HG02588 (cell line): Measurements from ENCODE around the gene RAP1GAP2.

ENCODE experiments used
- ATAC-seq: cut with Tn5 transposase; IDR thresholded peaks from one replicate; pipeline ENCODE4 v1.9.1; 2021; ENCODE audit warnings: mild to moderate bottlenecking, moderate library complexity; ENCODE audit not compliant: unreplicated experiment

Gene RAP1GAP2

GRCh38 chr17:2852221-2852620 lies 56.0 kb downstream of the RAP1GAP2 start:
- no peak for ATAC-seq

DNA sequence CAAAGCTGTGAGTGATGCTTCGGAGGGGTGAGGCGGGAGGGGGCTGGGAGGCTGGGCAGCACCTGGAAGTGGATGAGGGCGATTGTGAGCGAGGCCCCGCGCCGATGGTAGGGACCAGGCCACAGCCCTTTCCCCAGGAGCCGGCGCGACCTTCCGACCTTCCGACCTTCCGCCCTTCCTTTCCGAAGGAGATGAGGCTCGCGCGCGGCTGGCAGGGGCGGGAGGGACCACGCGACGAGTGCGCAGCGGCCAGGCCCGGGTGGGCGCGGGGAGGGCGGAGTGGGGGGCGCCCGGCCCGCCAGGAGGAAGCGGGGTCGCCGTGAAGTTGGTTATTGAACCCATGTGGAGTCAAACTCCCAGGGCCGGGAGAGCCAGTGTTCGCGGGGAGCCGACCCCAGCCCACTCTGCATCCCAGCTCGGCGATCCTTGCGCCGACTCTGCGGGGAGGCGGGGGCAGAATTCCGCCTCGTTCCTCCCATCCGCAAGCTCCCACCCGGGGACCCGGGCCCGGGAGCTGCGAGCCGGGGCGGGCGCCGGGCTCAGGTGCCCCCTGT lies 56.6 kb downstream of the RAP1GAP2 start:
- no peak for ATAC-seq

DNA sequence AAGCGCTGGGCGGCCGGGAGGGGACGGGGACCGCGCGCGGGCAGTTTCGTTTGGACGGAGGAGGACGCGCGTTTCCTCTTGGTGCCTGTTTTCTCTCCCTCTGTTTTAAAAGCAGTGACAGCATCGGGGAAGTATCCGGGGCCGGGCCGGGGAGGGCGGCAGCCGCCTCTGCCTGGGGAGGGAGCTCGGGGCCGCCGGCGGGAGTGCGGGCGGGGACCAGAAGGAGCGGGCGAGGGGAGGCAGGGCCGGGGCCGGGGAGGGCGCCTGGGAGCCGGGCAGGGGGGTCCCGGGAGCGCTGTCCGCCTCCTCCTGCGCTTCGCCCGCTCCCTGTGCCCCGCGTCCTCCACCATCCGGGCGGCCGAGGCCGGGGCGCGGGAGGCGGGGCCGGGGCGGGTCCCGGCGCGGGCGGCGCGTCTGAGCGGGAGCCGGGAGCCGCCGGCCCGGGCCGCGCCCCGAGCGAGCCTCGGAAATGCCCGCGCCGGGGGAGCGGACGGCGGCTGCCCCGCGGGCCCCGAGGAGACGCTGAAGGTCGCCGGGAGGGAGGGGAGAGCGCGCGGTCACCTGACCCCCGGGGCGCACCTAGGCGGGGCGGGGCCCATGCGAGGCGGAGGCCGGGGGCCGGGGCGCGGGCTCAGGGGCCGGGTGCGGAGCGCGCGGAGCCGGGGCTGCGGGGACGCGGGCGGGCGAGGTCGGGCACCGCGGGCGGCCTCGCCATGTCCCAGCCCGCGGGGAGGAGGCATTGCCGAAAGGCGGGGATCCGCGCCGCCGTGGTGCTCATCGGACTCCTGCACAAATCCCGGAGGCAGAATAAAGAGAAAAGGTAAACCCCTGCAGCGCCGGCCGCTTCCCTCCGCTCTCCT lies 57.3 kb downstream of the RAP1GAP2 start:
- ATAC-seq = no peak

DNA sequence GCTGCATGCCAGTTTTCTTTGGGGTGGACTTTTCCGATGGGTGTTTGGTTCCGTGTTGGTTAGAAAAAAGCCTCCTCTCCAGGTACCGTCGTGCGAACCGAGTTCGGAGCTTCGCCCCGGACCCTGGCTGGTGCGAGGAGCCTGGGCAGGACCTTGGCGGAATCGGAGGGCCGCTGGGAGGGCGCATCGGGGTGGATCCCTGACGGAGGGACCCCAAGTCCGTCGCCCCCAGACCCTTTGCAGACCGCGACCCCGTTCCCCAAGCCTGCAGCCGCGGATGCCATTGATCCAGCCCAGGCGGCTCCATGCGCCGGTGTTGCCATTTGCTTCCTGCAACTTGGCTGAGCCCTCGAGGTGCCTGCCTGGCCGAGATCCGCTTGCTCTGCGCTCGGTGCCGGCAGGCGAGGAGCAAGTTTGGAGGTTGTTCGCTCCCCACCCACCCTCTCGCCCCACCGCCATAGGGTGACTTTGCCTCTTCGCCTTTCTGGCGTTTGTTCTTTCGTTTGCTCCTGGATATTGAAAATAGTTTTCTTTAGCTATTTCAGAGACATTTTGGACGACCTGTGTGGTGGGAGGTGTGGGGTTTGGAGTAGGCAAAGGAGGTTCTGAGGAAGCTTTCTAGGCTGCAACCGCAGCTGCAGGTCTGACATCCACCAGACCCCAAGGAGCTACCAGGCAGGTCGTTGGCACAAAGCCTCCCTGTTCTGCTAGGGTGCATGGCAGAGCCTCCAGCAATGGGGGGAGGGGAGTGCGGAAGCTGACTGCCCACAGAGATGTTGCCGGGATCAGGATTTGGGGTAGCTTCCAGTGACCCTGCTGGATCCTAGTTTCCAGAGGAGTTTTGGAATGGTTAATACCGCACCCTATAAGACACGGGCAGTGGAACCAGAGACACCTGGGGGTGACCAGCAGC lies 58.2 kb downstream of the RAP1GAP2 start:
- ATAC-seq = no peak

GRCh38 chr17:2855063-2855600 lies 58.9 kb downstream of the RAP1GAP2 start:
- ATAC-seq = no peak

DNA sequence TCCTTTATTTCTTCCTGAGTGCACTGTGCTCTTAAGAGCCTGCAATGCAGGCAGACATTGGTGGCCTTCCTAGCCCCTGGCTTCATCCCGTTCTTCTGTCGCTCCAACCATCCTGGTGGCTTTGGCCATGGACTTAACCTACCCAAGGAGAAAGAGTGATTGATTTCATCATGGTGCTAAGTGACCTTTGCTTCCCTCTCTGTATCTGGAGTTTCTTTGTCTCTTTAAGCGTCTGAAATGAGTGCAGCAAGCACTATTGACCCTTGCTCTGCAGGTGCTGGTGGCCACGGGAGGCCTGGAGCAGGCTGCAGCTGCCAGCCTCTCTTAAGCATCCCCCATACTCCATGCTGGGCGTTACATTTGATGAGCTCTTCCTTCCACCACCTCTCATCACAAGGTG lies 60.5 kb downstream of the RAP1GAP2 start:
- no peak for ATAC-seq

GRCh38 chr17:2860045-2860444 lies 63.8 kb downstream of the RAP1GAP2 start:
- no peak for ATAC-seq

DNA sequence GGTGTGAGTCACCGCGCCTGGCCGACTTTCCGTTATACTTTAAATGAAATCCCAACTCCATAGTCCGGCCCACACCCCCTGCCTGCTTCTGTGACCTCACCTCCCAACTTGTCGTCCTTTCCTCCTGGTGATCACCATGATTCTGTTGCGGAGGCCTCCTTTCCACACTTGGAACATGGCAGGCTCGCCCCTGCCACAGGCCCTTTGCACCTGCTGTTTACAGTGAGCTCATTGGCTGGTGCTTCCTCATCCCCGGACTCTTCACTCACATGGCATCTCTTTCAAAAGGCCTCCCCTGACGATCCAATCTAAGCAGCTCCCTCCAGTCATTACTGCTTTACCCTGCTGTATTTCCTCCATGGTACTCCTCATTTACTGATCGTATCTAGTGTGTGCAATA lies 64.6 kb downstream of the RAP1GAP2 start:
- ATAC-seq = no peak

GRCh38 chr17:2862197-2862596 lies 66.0 kb downstream of the RAP1GAP2 start:
- ATAC-seq = no peak

DNA sequence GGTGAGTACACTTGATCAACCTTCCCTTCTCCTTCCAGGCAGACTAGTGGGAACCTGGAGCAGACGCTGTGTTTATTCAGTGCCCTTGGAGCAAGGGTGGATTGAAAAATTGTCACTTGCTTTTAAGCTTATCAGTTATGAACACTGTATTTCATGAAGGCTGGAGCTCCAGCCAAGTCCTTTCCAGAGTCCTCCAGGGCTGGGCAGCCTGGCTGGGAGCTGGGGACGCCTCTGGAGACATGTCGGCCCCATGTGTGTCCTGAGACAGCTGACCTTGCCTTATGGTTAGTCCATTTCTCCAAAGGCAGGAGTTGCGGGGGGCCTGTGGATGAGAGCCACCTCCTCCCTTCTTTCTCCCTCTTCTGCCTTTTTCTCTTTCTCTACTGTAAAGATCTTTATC lies 67.0 kb downstream of the RAP1GAP2 start:
- no peak for ATAC-seq

GRCh38 chr17:2865228-2865627 lies 69.0 kb downstream of the RAP1GAP2 start:
- no peak for ATAC-seq

GRCh38 chr17:2867441-2868424 lies 71.5 kb downstream of the RAP1GAP2 start:
- ATAC-seq = no peak

DNA sequence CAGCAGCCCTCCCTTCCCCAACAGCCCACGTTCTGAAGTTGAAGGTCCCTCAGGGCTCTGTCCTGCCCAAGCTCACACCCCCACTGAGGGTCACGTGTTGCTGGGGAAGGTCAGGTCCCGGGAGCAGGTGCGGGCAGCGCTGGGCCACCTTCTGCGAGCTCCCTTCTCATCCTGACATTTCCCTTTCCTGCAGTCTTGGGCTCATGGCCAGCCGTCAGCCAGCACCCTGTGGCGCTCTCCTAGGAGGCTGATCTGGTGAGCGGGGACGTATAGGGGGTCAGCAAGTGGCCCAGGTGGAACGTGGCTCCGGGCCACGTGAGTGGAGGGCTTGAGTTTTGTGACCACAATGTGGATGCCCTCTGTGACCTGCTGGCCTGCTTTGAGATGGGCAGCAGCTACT lies 73.4 kb downstream of the RAP1GAP2 start:
- ATAC-seq = no peak

DNA sequence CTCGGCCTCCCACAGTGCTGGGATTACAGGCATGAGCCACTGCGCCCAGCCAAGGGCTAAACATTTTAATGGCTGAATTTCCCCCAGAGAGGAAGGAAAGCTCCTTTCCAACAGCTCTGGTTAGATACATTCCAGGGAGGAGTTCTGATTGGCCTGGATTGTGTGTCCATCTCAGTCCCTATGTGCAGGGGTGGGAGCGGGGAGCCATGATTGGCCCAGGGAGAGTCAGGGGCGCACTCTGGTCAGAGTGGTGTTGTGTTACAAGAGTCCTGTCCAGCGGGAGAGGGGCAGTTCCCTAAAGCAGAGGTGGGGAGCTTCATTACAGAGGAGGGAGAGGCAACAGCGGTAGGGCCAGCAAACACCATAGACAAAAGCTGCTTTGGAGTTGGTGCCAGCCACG lies 75.0 kb downstream of the RAP1GAP2 start:
- ATAC-seq = no peak

DNA sequence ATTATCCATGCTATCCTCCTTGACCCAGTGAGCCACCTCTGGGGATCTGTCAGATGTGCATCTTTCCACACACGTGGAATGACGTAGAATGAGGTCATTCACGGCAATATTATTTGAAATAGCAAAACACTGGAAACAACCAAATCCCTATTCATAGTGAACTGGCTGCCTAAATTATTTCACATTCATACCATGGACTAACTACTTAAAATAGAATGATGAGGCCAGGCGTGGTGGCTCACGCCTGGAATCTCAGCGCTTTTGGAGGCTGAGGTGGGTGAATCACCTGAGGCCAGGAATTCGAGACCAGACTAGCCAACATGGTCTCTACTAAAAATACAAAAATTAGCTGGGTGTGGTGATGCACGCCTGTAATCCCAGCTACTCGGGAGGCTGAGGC lies 75.5 kb downstream of the RAP1GAP2 start:
- ATAC-seq = no peak

- ATAC-seq = no peak
Observed at GRCh38 chr17:2872282-2872681, 76.0 kb downstream of the RAP1GAP2 start.

GRCh38 chr17:2874189-2874686 lies 78.0 kb downstream of the RAP1GAP2 start:
- ATAC-seq = no peak

- ATAC-seq = no peak
Observed at GRCh38 chr17:2875608-2876007, 79.4 kb downstream of the RAP1GAP2 start.

DNA sequence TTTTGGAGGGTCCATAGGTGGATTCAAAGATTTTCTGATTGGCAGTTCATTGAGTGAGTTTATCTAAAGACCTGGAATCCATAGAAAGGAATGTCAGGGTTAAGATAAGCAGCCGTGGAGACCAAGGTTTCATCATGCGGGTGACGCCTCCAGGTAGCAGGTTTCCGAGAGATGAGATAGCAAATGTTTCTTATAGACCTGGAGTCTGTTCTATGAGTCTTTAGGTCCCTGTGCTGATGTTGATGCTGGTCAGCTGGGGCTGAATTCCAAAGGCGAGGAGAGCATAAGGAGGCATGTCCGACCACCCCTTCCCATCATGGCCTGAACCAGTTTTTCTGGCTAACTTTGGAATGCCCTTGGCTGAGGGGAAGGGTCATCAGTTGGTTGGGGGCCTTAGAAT lies 80.2 kb downstream of the RAP1GAP2 start:
- no peak for ATAC-seq

DNA sequence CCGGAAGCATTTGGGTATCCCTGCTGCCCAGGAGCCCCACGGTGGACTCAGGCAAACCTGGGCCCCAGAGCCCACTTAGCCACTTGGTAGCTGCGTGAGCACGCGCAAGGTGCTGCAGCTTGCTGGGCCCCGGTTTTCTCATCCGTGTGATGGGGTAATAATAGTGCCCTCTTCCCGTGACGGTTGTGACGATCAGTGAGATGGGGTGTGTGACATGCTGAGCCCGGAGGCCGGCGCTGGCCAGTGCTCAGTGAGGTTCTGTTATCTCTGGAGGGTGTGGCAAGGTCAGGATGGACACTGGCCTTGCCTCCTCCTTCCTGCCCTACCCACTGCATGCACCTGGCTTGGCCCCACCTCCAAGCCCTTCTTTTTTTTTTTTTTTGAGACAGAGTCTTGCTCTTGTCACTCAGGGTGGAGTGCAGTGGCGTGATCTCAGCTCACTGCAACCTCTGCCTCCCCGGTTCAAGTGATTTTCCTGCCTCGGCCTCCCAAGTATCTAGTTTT lies 82.6 kb downstream of the RAP1GAP2 start:
- no peak for ATAC-seq
